OCI-LY1 (cell line): ENCODE results near the gene MCEMP1.

ENCODE experiments used
- CTCF ChIP-seq: fragments of 200-600 bp; sonication (generic), shearing (Covaris generic); IDR thresholded peaks from 2 replicates; pipeline ENCODE4 v1.5.1; 2017; ENCODE audit warnings: mild to moderate bottlenecking, antibody characterized with exemption, low read length, moderate library complexity, mixed read lengths
- EZH2 ChIP-seq: fragments of 200-600 bp; sonication (generic), shearing (Covaris generic); IDR thresholded peaks from 2 replicates; pipeline ENCODE4 v1.8.0; 2017; ENCODE audit warnings: borderline replicate concordance, mixed run types, mild to moderate bottlenecking, antibody characterized with exemption, low read length, moderate library complexity, mixed read lengths

- TF ChIP-seq CTCF (no peak), EZH2 (no peak)
These were observed 25.0 kb downstream of the MCEMP1 start, which contains the start of gene FCER2 for GRCh38 chr19:7701654-7702457.
